HCT116 (cell line): ENCODE measurements around the gene LPAR6. TPM values are rescaled to one million over a fixed set of nuclear protein-coding genes. Genes with fewer than 3 reads are reported as not detected.

Source experiments
- ATAC-seq: fragments of 200-7000 bp; cut with Tn5 transposase; 2 replicates; pipeline ENCODE4 v1.9.1; 2020; ENCODE audit warnings: mild to moderate bottlenecking, moderate library complexity
- BruUV-seq: library from RNA; stranded (reverse); fragments of 400-500 nt; replicated peaks from 2 replicates; lab custom pipeline; 2021; lab: Mats Ljungman, UMichigan
- CTCF ChIA-PET: fragments of 300-600 bp; sonication (Branson Sonifier 250); formaldehyde crosslinking; loops from one replicate; lab custom pipeline; 2021; ENCODE audit warnings: antibody characterized with exemption; lab: Charles Lee
- POLR2A ChIA-PET: fragments of 300-600, 350-600 bp; sonication (Branson Sonifier 250); formaldehyde crosslinking; loops from one replicate; lab custom pipeline; 2021; ENCODE audit warnings: antibody characterized with exemption; lab: Charles Lee
- RAD21 ChIA-PET, 2 experiments: fragments of 300-600 bp; sonication (Branson Sonifier 250); formaldehyde crosslinking; loops; one replicate each; lab custom pipeline; 2023; ENCODE audit warnings: low total read pairs in 2 of 2; ENCODE audit not compliant: uncharacterized antibody in 2 of 2, unreplicated experiment in 2 of 2, low non-redundant PET in 1 of 2; lab: Charles Lee
- DNase-seq: peaks from one replicate; pipeline ENCODE4 v3.0.0-alpha.2; 2010; ENCODE audit warnings: low read depth, low spot score
- H2AFZ ChIP-seq: fragments of 200-600 bp; shearing (Covaris generic), sonication (generic); 2 replicates; pipeline ENCODE4 v1.6.1; 2017; ENCODE audit warnings: low read depth, mixed run types, mixed read lengths, antibody characterized with exemption, low read length; ENCODE audit not compliant: poor library complexity, severe bottlenecking
- H3K27ac ChIP-seq: 2 replicates; pipeline ENCODE4 v1.5.1; 2012; ENCODE audit warnings: low read depth, low read length
- H3K27me3 ChIP-seq: fragments of 200-600 bp; sonication (generic); 2 replicates; pipeline ENCODE4 v1.6.1; 2016; ENCODE audit warnings: mixed run types, low read length, mixed read lengths; ENCODE audit not compliant: insufficient read depth
- H3K36me3 ChIP-seq, 2 experiments: fragments of 200-500 bp in 1 of 2; fragments of 200-600 bp in 1 of 2; sonication (Bioruptor generic) in 1 of 2; sonication (generic) in 1 of 2; 2 replicates each; pipeline versions ENCODE4 v1.5.1 to v1.6.1; 2014 to 2016; ENCODE audit warnings: low read length in 2 of 2, inconsistent platforms in 1 of 2, mixed read lengths in 1 of 2, mixed run types in 1 of 2; ENCODE audit not compliant: insufficient read depth in 2 of 2, control insufficient read depth in 1 of 2
- H3K4me1 ChIP-seq, 2 experiments: fragments of 200-600 bp in 1 of 2; sonication (generic) in 1 of 2; 2 replicates each; pipeline versions ENCODE4 v1.5.1 to v1.6.1; 2012 to 2017; ENCODE audit warnings: low read length in 2 of 2, inconsistent platforms in 1 of 2, mild to moderate bottlenecking in 1 of 2, mixed read lengths in 1 of 2, mixed run types in 1 of 2, moderate library complexity in 1 of 2; ENCODE audit not compliant: insufficient read depth in 2 of 2, control insufficient read depth in 1 of 2
- H3K4me2 ChIP-seq: fragments of 200-600 bp; sonication (generic); 2 replicates; pipeline ENCODE4 v1.6.1; 2017; ENCODE audit warnings: mixed run types, low read length, mixed read lengths
- H3K4me3 ChIP-seq, 2 experiments: fragments of 200-600 bp in 1 of 2; sonication (generic) in 1 of 2; replicated peaks in 1 of 2; 2 replicates each; pipeline ENCODE4 v1.5.1; 2011 to 2016; ENCODE audit warnings: low read length in 2 of 2, control low read depth in 1 of 2, low read depth in 1 of 2, mild to moderate bottlenecking in 1 of 2, mixed read lengths in 1 of 2, mixed run types in 1 of 2
- H3K79me2 ChIP-seq: fragments of 200-600 bp; sonication (generic); 2 replicates; pipeline ENCODE4 v1.6.1; 2017; ENCODE audit warnings: mild to moderate bottlenecking, mixed run types, low read length, moderate library complexity, mixed read lengths; ENCODE audit not compliant: insufficient read depth
- H3K9ac ChIP-seq: fragments of 200-600 bp; sonication (generic); 2 replicates; pipeline ENCODE4 v1.6.1; 2016; ENCODE audit warnings: low read length, mixed read lengths
- H3K9me2 ChIP-seq: fragments of 200-600 bp; sonication (generic), shearing (Covaris generic); 2 replicates; pipeline ENCODE4 v1.6.1; 2017; ENCODE audit warnings: mixed run types, mild to moderate bottlenecking, moderate library complexity; ENCODE audit not compliant: insufficient read depth
- H3K9me3 ChIP-seq, 2 experiments: fragments of 200-500 bp in 1 of 2; fragments of 200-600 bp in 1 of 2; sonication (Bioruptor generic) in 1 of 2; sonication (generic) in 1 of 2; 2 replicates each; pipeline ENCODE4 v1.6.1; 2014 to 2017; ENCODE audit warnings: low read length in 2 of 2, mixed read lengths in 2 of 2, inconsistent platforms in 1 of 2, low read depth in 1 of 2, mild to moderate bottlenecking in 1 of 2, mixed run types in 1 of 2, moderate library complexity in 1 of 2; ENCODE audit not compliant: control insufficient read depth in 1 of 2, insufficient read depth in 1 of 2
- H4K20me1 ChIP-seq: fragments of 200-600 bp; sonication (generic), shearing (Covaris generic); 2 replicates; pipeline ENCODE4 v1.6.1; 2017; ENCODE audit warnings: mixed run types, mild to moderate bottlenecking, moderate library complexity; ENCODE audit not compliant: insufficient read depth
- CBX3 ChIP-seq: IDR thresholded peaks from 2 replicates; pipeline ENCODE4 v1.6.1; 2012; ENCODE audit warnings: low read depth
- CEBPB ChIP-seq: IDR thresholded peaks from 2 replicates; pipeline ENCODE4 v1.6.1; 2012; ENCODE audit warnings: low read depth
- CTCF ChIP-seq, 3 experiments: fragments of 200-600 bp in 1 of 3; sonication (generic) in 1 of 3; IDR thresholded peaks in 2 of 3; conservative IDR thresholded peaks in 1 of 3; 2 replicates each; pipeline ENCODE4 v1.5.1; 2012 to 2017; ENCODE audit warnings: low read depth in 2 of 3, low read length in 2 of 3, antibody characterized with exemption in 1 of 3, borderline replicate concordance in 1 of 3, control low read depth in 1 of 3, mild to moderate bottlenecking in 1 of 3, mixed read lengths in 1 of 3, mixed run types in 1 of 3, moderate library complexity in 1 of 3; ENCODE audit not compliant: insufficient read depth in 1 of 3
- EGR1 ChIP-seq: IDR thresholded peaks from 2 replicates; pipeline ENCODE4 v1.6.1; 2012; ENCODE audit warnings: low read depth
- ELF1 ChIP-seq: IDR thresholded peaks from 2 replicates; pipeline ENCODE4 v1.6.1; 2012; ENCODE audit warnings: low read depth, borderline replicate concordance
- EZH2 ChIP-seq: fragments of 200-600 bp; sonication (generic); IDR thresholded peaks from 2 replicates; pipeline ENCODE4 v1.6.1; 2017; ENCODE audit warnings: antibody characterized with exemption, mixed run types
- FOSL1 ChIP-seq: IDR thresholded peaks from 2 replicates; pipeline ENCODE4 v1.6.1; 2012; ENCODE audit warnings: low read depth
- JUND ChIP-seq: IDR thresholded peaks from 2 replicates; pipeline ENCODE4 v1.6.1; 2012
- MAX ChIP-seq: IDR thresholded peaks from 2 replicates; pipeline ENCODE4 v1.6.1; 2012
- POLR2A ChIP-seq: IDR thresholded peaks from 2 replicates; pipeline ENCODE4 v1.7.0; 2011; ENCODE audit warnings: borderline replicate concordance; ENCODE audit not compliant: insufficient read depth, insufficient read length; ENCODE audit errors: extremely low read depth
- RAD21 ChIP-seq: IDR thresholded peaks from 2 replicates; pipeline ENCODE4 v1.6.1; 2012; ENCODE audit warnings: low read depth, mild to moderate bottlenecking
- REST ChIP-seq: IDR thresholded peaks from 2 replicates; pipeline ENCODE4 v1.6.1; 2012; ENCODE audit warnings: low read depth
- SIN3A ChIP-seq: IDR thresholded peaks from 2 replicates; pipeline ENCODE4 v1.6.1; 2012; ENCODE audit warnings: low read depth
- SP1 ChIP-seq: IDR thresholded peaks from 2 replicates; pipeline ENCODE4 v1.6.1; 2012; ENCODE audit warnings: low read depth
- SRF ChIP-seq: IDR thresholded peaks from 2 replicates; pipeline ENCODE4 v1.6.1; 2012; ENCODE audit warnings: low read depth
- TCF7L2 ChIP-seq: IDR thresholded peaks from 2 replicates; pipeline ENCODE4 v1.7.0; 2011; ENCODE audit warnings: borderline replicate concordance, inconsistent platforms; ENCODE audit not compliant: insufficient read depth, insufficient read length; ENCODE audit errors: extremely low read depth
- YY1 ChIP-seq: IDR thresholded peaks from 2 replicates; pipeline ENCODE4 v1.6.1; 2011; ENCODE audit warnings: low read length, low read depth, moderate library complexity, mild to moderate bottlenecking; ENCODE audit not compliant: insufficient replicate concordance; ENCODE audit errors: extremely low read depth
- ZBTB33 ChIP-seq: IDR thresholded peaks from 2 replicates; pipeline ENCODE4 v1.6.1; 2011; ENCODE audit warnings: mild to moderate bottlenecking, low read length, moderate library complexity; ENCODE audit not compliant: insufficient replicate concordance; ENCODE audit errors: extremely low read depth
- ZFX ChIP-seq: fragments of 450-650 bp; IDR thresholded peaks from 2 replicates; pipeline ENCODE4 v1.6.1; 2017
- intact Hi-C: fragments of 100-400 bp; cut with micrococcal nuclease; formaldehyde crosslinking; loops from 2 replicates; pipeline ENCODE4 v1.10.0; 2022
- total RNA-seq: library from RNA; stranded (reverse); gene quantifications from one replicate; pipeline ENCODE4 v1.2.1, GENCODE V29; 2021; ENCODE audit not compliant: unreplicated experiment
- TF ChIP-seq, protein P1 (sequence below): IDR thresholded peaks from 2 replicates; pipeline ENCODE4 v1.6.1; 2012

LPAR6 gene
- total RNA-seq, 1 experiment from 2014 or later = 0.12 TPM

GRCh38 chr13:48403913-48404312 is 9.0 kb downstream of the LPAR6 start:
- ChIA-PET POLR2A (no interaction called here), RAD21 (no interaction called here), CTCF (no interaction called here)
- no peak for ATAC-seq
- no peaks in the 10 kb centered on the region for H4K20me1 ChIP-seq
- H3K9me2 ChIP-seq = no peaks in the 10 kb centered on the region
- H3K27ac ChIP-seq = no peak overlapping the region
- H3K9ac ChIP-seq = no peak overlapping the region
- no TSS peak for BruUV-seq
- no peak for DNase-seq
- no peak for TF ChIP-seq YY1
- no peak for TF ChIP-seq RAD21
- no peak for TF ChIP-seq EGR1
- TF ChIP-seq REST = no peak
- no peak for TF ChIP-seq CTCF (IDR thresholded peaks at IDR 0.05 in 2 of 3, conservative IDR thresholded peaks at IDR 0.05 in 1 of 3; ENCODE audit: borderline replicate concordance in 1 of 3, insufficient read depth in 1 of 3, low read depth in 2 of 3, low read length in 2 of 3)
- no peak for TF ChIP-seq TCF7L2
- no peak for TF ChIP-seq JUND
- TF ChIP-seq ZFX = no peak
- no peak for TF ChIP-seq EZH2
- TF ChIP-seq CEBPB = no peak
- TF ChIP-seq SIN3A = no peak
- TF ChIP-seq SP1 = no peak
- TF ChIP-seq, protein P1, sequence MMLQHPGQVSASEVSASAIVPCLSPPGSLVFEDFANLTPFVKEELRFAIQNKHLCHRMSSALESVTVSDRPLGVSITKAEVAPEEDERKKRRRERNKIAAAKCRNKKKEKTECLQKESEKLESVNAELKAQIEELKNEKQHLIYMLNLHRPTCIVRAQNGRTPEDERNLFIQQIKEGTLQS = no peak
- TF ChIP-seq SRF = no peak
- no peak for TF ChIP-seq CBX3
- no peak for TF ChIP-seq FOSL1
- no peak for TF ChIP-seq ZBTB33
- no peak for TF ChIP-seq POLR2A
- no peak for TF ChIP-seq ELF1
- no peak for TF ChIP-seq MAX
- TF ChIP-seq, all 23 proteins: peak for 0
- Histone ChIP-seq H3K4me1 (no peaks in the 10 kb centered on the region), H3K4me2 (no peak overlapping the region), H3K36me3 (no peaks in the 10 kb centered on the region), H2AFZ (no peak overlapping the region), H3K9me3 (no peaks in the 10 kb centered on the region), H3K27me3 (no peaks in the 10 kb centered on the region), H3K79me2 (no peaks in the 10 kb centered on the region), H3K4me3 (no peak overlapping the region)
- intact Hi-C loops = no loop called here
